Esophagus mucosa (tissue), 1 donor: ENCODE results near the gene KIFAP3. TPM values are rescaled to one million over a fixed set of nuclear protein-coding genes. Genes with fewer than 3 reads are reported as not detected.
"Not testable (repeated sequence)": the region's sequence is repeated elsewhere in the genome, so short reads cannot be mapped to it uniquely, and the experiment has no call there.

Source experiments
- ATAC-seq: fragments of 200-7000 bp; cut with Tn5 transposase; one replicate; pipeline ENCODE4 v1.9.1; 2020
- total RNA-seq: library from RNA; stranded (reverse); gene quantifications from one replicate; pipeline ENCODE4 v1.2.4, GENCODE V29; 2023
- donor health status: DM: yes; HTN: yes; CAD: no.

Gene KIFAP3
- total RNA-seq, 1 donor from 2014 or later = 15.0 TPM

DNA sequence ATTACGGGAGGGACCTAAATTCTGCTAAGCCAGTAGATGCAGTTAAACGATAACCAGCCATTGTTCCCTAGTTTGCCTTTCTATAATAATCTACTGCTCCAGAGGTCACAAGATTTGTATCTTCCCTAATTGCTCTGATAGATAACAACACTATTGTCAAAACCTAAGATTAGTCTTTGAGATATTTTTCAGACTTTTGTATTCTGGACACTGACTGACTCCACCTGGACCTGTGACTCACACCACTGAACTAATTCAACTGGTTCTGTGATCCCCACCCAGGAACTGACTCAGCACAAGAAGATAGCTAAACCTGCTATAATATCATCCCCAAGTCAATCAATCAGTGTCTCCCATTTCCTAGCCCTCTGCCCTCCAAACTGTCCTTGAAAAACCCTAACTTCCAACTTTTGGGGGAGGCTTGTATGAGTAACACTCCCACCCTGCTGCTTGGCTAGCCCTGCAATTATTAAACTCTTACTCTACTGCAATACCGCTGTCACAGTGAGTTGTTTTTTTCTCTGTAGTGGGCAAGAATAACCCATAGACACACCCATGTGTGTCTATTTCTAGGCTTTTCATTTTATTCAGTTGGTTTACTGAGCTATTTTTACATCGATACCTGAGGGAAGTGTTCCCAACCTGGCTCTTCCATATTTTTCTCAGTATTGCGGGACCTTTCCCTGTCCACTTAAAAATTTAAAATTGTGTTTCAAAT lies 11.2 kb downstream of the KIFAP3 start:
- peak; percentile 98 for ATAC-seq

DNA sequence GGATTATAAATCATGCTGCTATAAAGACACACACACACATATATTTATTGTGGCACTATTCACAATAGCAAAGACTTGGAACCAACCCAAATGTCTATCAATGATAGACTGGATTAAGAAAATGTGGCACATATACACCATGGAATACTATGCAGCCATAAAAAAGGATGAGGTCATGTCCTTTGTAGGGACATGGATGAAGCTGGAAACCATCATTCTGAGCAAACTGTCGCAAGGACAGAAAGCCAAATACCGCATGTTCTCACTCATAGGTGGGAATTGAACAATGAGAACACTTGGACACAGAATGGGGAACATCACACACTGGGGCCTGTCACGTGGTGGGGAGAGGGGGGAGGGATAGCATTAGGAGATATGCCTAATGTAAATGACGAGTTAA lies 12.8 kb downstream of the KIFAP3 start:
- not testable (repeated sequence) for ATAC-seq

DNA sequence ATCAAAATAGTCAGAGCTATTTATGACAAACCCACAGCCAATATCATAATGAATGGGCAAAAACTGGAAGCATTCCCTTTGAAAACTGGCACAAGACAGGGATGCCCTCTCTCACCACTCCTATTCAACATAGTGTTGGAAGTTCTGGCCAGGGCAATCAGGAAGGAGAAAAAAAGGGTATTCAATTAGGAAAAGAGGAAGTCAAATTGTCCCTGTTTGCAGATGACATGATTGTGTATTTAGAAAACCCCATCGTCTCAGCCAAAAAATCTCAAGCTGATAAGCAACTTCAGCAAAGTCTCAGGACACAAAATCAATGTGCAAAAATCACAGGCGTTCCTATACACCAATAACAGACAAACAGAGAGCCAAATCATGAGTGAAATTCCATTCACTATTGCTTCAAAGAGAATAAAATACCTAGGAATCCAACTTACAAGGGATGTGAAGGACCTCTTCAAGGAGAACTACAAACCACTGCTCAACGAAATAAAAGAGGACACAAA lies 14.4 kb downstream of the KIFAP3 start:
- ATAC-seq = not testable (repeated sequence)

DNA sequence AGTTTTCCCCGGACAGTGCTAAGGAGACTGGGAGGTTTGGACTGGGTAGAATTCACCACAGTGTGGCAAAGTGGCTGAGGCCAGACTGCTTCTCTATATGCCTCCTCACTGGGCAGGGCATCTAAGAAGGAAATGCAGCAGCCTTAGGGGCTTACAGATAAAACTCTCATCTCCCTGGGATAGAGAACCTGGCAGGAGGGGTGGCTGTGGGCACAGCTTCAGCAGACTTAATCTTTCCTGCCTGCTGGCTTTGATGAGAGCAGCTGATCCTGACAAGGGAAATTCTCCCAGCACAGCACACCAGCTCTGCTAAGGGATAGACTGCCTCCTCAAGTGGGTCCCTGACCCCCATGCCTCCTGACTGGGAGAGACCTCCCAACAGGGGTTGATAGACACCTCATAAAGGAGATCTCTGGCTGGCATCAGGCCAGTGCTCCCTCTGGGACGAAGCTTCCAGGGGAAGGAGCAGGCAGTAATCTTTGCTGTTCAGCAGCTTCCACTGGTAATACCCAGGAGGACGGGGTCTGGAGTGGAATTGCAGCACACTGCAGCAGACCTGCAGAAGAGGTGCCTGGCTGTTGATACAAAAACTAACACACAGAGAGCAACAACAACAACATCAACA lies 25.2 kb downstream of the KIFAP3 start:
- no peak for ATAC-seq

DNA sequence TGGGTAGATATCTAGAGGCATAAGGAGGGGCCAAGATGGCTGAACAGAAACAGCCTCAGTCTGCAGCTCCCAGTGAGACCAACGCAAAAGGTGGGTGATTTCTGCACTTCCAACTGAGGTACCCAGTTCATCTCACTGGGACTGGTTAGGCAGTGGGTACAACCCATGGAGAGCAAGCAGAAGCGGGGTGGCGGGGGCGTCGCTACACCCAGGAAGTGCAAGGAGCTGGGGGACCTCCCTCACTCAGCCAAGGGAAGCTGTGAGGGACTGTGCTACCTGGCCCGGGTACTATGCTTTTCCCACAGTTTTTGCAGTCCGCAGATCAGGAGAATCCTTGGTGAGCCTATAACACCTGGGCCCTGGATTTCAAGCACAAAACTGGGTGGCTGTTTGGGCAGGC lies 26.0 kb downstream of the KIFAP3 start:
- ATAC-seq = no peak

DNA sequence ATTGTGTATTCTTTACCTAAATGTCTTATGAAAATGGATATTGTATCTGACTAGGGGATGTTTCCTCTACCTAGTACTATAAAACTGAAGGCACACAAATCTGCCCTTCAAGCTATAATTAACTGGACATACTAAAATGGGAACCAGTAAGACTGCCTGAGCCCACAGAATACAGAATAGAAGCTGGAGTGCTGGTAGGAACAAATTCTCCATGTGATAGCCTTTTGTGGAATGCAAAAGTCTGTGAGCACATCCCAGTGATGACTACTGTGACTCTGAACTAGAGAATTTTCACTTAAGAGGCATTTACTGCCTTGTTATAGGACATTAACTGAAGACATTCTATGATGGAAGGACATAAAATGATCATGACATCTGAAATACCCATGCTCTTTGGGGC lies 30.3 kb downstream of the KIFAP3 start:
- no peak for ATAC-seq

DNA sequence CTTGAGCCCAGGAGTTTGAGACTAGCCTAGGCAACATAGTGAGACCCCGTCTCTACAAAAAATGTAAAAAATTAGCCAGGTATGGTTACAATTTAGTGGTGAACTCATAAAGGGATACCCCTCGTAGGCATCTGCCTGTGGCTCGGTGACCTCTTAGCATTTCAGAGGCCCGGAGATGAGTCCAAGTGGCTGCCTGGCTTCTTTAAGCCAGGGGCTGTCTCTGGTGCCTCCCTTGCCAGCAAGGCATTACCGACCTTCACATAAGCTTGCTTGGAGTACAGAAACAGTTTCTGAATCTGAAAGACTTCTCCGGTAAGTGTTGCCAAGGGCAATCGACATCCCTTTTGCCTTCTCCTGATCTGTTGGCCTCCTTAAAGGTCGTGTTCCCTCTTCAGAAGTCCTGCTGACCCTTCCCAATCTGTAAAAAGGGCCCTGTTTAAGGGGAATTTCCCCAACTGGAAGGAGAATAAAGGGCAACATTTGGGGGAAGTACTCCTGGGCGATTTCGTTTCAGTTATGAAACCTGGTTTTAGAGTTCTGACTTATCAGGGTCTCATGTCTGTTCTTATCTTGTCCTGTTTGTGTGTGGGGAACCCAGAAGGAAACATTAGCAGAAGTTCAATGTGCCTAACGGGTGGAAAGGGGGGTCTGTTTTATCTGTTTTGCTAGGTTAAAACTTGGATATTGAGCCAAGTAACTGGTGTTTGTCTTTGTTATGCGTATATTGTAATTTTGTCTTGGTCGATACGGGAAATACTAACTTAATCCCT lies 32.9 kb downstream of the KIFAP3 start:
- no peak for ATAC-seq

DNA sequence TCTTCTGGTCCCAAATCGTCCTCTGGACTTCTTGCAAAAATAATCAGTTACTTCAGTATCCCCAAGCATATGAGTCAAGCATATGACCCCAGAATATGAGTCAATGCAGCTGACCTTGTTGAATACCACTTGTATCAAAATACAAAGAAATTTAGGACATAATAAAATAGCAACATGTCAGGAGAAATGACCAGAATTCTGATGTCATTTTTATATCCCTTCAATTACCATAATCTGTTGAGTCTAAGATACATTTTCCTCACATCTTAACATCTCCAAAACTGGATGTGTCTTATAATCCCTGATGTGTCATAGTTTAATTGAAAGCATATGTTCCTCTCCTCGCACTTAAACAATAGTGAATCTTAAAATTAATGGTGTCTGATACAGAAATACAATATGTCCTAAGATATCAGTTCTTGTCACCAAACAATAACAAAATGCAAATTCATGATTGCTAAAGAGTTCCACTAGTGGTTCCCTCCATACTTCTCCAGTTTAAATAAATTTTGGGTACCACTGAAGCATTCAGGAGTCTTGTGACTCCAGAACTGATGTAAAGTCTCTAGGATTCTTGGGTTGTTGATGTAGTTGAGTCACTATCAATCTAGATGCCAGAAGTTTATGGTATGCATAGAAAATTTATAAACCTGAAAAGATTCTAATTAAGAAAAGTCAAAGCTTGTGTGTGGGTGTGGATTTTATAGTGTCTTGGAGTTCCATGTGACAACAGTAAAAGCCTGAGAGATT lies 41.8 kb downstream of the KIFAP3 start:
- ATAC-seq = no peak

DNA sequence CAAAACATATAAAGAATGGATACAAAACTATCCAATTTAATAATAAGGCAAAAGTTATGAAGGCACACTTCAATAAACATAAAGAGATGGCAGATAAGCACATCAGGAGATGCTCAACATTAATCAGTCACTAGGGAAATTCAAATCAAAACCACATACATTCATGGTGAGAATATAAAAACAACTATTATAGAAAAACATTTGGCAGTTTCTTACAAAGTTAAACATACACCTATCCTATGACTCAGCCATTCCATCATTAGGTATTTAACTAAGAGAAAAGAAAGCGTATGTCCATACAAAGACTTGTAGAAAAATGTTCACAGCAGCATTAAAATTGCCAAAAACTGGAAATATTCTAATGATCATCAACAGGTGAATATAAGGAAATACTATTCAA lies 44.3 kb downstream of the KIFAP3 start:
- ATAC-seq = no peak

DNA sequence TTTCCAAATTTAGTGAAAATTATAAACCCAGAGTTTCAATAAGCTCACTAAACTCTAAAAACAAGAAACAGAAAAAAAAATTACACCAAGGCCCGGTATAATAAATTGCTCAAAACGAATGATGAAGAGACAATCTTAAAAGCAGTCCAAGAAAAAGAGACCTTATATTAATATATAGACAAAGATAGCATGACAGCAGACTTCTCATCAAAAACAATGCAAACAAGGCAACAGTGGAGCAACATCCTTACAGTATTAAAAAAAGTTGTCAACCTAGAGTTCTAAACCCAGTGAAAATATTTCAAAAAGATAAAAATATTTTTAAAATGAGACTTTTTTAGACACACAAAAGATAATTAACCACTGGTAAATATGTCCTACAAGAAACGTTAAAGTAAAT lies 46.7 kb downstream of the KIFAP3 start:
- ATAC-seq = no peak

DNA sequence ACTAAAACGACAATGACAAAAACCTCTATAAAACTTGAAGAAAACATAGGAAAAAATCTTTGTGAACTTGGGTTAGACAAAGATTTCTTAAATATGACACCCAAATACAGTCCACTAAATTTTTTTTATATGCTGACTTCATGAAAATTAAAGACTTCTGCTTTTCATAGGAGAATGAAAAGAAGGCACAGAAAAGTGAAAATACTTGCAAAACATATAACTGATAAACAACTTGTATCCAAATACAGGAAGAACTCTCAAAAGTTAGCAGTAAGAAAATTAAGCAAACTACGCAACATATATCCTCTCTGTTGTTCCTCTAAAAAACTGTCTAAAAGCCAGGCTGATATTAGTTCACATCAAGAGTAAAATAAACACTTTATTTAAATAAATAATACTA lies 53.6 kb downstream of the KIFAP3 start:
- ATAC-seq = no peak

DNA sequence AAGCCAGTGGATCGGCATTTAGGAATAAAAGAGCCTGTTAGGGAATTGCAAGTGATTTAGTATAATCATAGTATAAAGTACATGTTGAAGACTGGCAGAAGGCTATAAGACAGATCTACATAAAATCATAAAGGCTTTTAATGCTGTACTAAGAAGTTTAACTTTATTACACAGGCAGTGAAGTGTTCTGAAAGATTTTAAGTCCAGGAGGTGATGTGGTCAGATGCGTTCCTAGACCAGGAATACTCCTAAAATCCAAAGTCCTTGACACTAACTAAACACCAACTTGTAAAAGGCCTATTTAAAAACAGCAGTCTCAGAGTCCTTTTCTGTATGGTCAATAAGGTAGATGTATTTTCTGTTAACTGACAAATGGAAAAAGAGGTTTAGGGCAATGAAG lies 57.0 kb downstream of the KIFAP3 start:
- ATAC-seq = no peak

DNA sequence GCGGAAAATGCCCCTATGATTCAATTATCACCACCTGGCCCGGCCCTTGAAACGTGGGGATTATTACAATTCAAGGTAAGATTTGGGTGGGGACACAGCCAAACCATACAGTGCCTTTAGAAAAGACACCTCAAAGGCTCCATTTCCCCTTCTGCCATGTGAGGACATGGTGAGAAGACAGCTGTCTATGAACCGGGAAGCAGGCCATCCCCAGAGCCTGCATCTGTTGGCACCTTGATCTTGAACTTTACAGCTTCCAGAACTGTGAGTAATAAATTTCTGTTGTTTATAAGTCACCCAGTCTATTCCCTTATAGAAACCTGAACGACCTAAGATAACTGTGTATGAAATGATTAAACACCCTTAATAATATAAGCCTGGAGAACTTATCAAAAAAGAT lies 61.6 kb downstream of the KIFAP3 start:
- ATAC-seq = no peak

DNA sequence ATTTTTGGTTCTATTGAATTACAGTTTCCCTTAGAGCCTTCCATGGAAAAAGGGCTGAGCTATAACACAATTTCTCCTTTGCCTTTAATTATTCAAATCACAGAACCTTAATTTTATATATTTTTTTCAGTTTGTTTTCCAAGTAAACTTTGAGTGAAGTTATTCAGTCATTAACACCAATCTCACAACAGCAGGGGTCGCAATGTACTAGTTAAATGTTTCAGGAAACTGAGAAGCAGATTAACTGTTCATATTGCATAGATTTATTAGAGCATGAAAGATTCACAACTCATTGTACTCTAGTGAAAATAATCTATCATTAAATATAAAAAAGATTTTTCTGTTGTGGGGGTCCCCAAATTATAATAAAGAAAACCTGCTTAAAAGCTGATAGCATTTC lies 64.1 kb downstream of the KIFAP3 start:
- no peak for ATAC-seq

DNA sequence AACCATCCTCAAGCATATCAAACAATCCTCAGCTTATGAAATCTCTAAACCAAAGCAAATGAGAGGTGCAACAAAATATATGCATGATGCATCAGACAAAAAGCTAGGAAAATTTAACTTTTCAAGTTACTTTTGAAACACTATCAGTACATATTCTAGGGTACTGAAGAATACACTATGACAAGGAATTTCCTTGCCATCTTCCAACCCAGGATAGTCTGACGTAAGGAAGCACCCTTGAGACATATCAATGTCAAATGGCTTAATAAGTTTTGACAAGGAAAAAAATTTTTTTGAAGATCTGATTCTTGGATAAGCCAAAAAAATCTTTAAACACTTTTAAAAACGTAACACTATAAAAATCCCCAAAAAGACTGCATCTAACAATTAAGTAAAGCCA lies 64.9 kb downstream of the KIFAP3 start:
- no peak for ATAC-seq

DNA sequence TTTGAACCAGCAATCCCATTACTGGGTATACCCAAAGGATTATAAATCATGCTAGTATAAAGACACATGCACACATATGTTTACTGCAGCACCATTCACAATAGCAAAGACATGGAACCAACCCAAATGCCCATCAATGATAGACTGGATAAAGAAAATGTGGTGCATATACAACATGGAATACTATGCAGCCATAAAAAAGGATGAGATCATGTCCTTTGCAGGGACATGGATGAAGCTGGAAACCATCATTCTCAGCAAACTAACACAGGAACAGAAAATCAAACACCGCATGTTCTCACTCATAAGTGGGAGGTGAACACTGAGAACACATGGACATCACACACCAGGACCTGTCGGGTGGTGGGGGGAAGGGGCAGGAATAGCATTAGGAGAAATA lies 65.8 kb downstream of the KIFAP3 start:
- ATAC-seq = not testable (repeated sequence)

DNA sequence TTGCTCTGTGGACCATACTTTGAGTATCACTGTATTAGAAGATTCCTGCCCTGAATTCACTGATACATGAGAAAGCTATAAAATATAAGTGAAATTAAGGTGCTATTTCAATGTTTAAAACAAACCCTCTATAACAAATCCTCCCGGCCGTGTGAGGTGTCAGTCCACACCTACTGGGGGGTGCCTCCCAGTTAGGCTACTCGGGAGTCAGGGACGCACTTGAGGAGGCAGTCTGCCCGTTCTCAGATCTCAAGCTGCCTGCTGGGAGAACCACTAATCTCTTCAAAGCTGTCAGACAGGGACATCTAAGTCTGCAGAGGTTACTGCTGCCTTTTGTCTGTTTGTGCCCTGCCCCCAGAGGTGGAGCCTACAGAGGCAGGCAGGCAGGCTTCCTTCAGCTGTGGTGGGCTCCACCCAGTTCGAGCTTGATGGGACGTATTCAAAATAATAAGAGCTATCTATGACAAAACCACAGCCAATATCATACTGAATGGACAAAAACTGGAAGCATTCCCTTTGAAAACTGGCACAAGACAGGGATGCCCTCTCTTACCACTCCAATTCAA lies 71.1 kb downstream of the KIFAP3 start:
- ATAC-seq = not testable (repeated sequence)

DNA sequence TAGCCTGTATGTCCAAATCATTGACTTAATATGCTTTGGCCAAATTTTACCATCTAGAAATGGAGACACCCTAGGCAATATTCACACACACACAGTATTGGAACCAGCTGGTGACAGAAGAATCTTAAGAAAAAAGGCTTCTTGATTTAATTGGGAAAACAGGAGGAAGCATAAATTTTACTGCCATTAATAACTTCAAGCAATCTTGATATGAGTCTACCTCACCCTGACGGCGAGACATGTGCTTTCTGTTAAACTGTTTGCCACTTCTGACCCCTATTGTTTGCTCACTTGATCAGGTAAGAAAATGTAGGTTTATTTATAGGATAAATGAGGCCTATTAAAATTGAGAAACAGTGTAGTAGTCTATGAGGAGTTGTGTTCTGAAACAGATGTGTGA lies 73.2 kb downstream of the KIFAP3 start:
- no peak for ATAC-seq

DNA sequence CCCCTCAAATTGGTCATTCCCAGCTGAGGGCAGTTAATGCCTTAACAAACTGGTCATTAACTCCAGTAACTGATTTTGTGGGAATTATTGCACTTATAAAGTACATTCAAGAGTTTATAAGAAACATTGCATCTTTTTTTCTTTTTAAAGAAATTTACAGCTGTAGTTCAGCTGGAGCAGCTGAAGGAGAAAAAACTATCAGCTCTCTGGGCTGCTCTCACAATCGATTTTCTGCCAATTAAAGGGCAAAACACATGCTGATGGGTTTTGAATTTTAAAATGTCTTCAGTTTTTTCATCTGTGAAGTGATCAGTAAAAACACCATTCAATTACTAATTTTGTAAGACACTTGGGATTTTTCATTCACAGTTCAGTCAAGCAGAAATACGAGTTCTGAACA lies 74.7 kb downstream of the KIFAP3 start:
- no peak for ATAC-seq

DNA sequence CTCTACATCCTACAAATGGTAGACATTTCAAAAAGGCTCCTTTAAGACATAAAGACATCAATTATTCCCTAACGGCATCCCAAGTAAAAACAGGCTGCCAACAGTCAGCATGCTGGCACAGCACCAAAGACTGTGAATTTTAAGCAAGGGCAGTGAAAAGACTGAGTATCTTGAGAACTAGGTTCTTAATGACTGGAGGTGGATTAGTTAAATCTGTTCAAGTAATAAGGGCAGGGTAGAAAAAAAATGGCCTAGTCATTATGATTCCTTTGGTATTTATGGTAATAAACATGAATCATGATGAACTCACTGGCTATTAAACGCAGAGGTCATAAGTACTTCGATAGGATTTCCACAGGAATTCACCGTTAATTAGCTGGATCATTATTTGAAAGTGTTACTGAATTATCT lies 75.2 kb downstream of the KIFAP3 start:
- peak; percentile 86 for ATAC-seq

DNA sequence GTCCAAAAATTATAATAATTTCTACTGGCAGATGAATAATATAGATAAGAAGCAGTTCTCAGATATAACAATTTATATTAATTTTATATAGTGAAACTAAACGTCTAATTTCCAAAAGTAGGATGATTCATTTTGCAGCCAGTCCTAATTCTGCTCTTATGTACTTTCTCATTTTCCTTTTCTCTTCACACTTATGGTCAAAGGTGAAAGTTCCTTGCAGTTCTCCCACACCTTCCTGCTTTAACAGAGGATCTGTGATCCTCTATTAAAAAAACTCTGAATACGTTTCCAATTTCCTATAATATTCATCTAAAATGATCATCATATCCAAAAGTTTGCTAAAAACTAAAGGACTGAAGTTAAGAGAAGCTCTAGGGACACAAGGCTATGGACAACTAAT lies 78.5 kb downstream of the KIFAP3 start:
- ATAC-seq = no peak

DNA sequence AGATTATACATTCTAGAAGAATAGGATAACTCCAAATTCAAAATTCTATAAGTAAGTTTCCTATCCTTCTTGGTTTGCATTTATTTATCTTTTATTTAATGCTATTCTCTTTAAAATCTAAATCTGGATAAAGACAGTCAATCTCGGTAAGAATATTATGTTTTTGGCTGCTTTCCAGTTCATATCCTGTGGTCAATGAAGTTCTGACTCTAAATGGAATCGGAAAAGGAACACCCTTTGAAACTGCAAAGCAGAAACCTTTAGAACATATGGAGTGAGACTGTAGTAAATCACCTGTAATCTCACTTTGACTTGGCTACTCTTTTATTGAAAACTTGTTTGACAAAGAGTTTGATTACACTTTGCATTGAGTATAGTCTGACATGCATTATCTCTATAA lies 85.2 kb downstream of the KIFAP3 start:
- ATAC-seq = no peak

DNA sequence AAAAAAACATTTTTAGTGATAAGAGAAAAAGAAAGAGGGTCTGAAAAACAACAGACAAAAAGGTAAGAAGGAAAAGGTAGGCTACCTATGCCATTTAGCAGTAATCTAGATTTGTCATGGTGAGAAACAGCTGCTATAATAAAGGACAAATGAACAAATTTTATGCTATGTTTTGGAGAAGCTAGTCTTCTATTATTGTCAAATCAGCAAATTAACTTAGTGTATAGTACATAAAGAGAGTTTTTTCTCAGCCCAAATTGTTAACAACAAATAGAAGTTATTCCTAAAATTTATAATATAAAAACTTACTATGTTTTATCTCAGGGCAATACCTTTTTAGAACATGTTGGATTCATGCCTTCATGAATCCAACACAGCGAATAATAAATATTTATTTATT lies 88.7 kb downstream of the KIFAP3 start:
- no peak for ATAC-seq
